Measurements from ENCODE around the gene SZT2.

- TF ChIP-seq POLR2A (IDR thresholded peaks at IDR 0.05) (no peak), EP300 (IDR thresholded peaks at IDR 0.05) (no peak)
- TF ChIP-seq, protein P1, sequence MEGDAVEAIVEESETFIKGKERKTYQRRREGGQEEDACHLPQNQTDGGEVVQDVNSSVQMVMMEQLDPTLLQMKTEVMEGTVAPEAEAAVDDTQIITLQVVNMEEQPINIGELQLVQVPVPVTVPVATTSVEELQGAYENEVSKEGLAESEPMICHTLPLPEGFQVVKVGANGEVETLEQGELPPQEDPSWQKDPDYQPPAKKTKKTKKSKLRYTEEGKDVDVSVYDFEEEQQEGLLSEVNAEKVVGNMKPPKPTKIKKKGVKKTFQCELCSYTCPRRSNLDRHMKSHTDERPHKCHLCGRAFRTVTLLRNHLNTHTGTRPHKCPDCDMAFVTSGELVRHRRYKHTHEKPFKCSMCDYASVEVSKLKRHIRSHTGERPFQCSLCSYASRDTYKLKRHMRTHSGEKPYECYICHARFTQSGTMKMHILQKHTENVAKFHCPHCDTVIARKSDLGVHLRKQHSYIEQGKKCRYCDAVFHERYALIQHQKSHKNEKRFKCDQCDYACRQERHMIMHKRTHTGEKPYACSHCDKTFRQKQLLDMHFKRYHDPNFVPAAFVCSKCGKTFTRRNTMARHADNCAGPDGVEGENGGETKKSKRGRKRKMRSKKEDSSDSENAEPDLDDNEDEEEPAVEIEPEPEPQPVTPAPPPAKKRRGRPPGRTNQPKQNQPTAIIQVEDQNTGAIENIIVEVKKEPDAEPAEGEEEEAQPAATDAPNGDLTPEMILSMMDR (IDR thresholded peaks at IDR 0.05) = no peak
Measured at GRCh38 chr1:43368646-43369020, 21.1 kb upstream of the SZT2 start.

Data from tibial nerve (tissue), 4 donors.